Cardiac muscle cell (in vitro differentiated cells and primary cell): ENCODE results near the gene POLDIP3. TPM values are rescaled to one million over a fixed set of nuclear protein-coding genes. Genes with fewer than 3 reads are reported as not detected.

Source experiments
- DNase-seq, 2 donors: peaks; one replicate each; pipeline versions ENCODE4 v3.0.0 to v3.0.0-alpha.2; 2010 to 2017; ENCODE audit warnings: low read depth in 1 of 2, low spot score in 1 of 2
- H3K27ac ChIP-seq: fragments of 200-600 bp; sonication (generic); 2 replicates; pipeline ENCODE4 v1.5.1; 2016
- H3K27me3 ChIP-seq: fragments of 200-600 bp; sonication (generic); 2 replicates; pipeline ENCODE4 v1.6.0; 2016; ENCODE audit warnings: control low read depth
- H3K36me3 ChIP-seq: fragments of 200-600 bp; sonication (generic); 2 replicates; pipeline ENCODE4 v1.5.1; 2016; ENCODE audit warnings: control low read depth
- H3K4me1 ChIP-seq: fragments of 200-600 bp; sonication (generic); 2 replicates; pipeline ENCODE4 v1.8.1; 2017; ENCODE audit warnings: low read depth, mild to moderate bottlenecking, mixed run types
- H3K4me3 ChIP-seq: fragments of 200-600 bp; sonication (generic); 2 replicates; pipeline ENCODE4 v1.5.1; 2016; ENCODE audit warnings: mild to moderate bottlenecking
- H3K9me3 ChIP-seq: fragments of 200-600 bp; sonication (generic); 2 replicates; pipeline ENCODE4 v1.5.1; 2017; ENCODE audit warnings: low read depth, mild to moderate bottlenecking, control low read depth
- polyA plus RNA-seq: library from polyadenylated mRNA; unstranded; fragments of >200 nt; fragmentation: Nextera tagmentation; extraction: Ambion mirVana; gene quantifications from 2 replicates; pipeline ENCODE4 v1.2.1, GENCODE V29; 2016
- total RNA-seq: library from RNA; depleted of rRNA; stranded (reverse); fragments of >200 nt; gene quantifications from 2 replicates; pipeline ENCODE4 v1.2.3, GENCODE V29; 2016
- TF ChIP-seq, protein P1 (sequence below): IDR thresholded peaks from 2 replicates; pipeline ENCODE4 v1.5.1; 2012; ENCODE audit warnings: low read depth, mild to moderate bottlenecking, low read length

The POLDIP3 gene
- total and polyA plus RNA-seq, 2 experiments from 2014 or later = 58.8 to 63.1 TPM

DNA sequence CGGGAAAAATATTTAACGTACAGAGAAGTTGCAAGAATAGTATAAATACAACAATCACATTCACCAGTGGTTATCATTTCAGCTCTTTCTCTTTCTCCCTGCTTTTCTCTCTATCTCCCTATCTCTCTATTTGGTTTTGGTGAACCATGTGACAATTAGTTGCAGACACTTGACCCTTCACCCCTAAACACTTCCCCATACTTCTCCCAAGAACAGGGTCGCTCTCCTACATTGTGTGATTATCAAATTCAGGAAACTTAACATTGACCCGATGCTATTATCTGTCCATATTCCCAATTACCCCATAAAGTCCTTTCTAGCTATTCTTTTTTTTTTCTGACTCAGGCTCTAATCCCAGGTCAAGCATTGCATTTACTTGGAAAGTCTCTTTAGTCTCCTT lies 39.3 kb upstream of the POLDIP3 start:
- TF ChIP-seq, protein P1, sequence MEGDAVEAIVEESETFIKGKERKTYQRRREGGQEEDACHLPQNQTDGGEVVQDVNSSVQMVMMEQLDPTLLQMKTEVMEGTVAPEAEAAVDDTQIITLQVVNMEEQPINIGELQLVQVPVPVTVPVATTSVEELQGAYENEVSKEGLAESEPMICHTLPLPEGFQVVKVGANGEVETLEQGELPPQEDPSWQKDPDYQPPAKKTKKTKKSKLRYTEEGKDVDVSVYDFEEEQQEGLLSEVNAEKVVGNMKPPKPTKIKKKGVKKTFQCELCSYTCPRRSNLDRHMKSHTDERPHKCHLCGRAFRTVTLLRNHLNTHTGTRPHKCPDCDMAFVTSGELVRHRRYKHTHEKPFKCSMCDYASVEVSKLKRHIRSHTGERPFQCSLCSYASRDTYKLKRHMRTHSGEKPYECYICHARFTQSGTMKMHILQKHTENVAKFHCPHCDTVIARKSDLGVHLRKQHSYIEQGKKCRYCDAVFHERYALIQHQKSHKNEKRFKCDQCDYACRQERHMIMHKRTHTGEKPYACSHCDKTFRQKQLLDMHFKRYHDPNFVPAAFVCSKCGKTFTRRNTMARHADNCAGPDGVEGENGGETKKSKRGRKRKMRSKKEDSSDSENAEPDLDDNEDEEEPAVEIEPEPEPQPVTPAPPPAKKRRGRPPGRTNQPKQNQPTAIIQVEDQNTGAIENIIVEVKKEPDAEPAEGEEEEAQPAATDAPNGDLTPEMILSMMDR = no peak
- H3K27me3 ChIP-seq = no peaks in the 10 kb centered on the region
- no peaks in the 10 kb centered on the region for H3K36me3 ChIP-seq
- peak overlapping the region; percentile 78 for H3K27ac ChIP-seq
- no peaks in the 10 kb centered on the region for H3K9me3 ChIP-seq
- peaks cover 13% of the 10 kb centered on the region for H3K4me1 ChIP-seq
- H3K4me3 ChIP-seq = no peak overlapping the region
- DNase-seq = no peak

DNA sequence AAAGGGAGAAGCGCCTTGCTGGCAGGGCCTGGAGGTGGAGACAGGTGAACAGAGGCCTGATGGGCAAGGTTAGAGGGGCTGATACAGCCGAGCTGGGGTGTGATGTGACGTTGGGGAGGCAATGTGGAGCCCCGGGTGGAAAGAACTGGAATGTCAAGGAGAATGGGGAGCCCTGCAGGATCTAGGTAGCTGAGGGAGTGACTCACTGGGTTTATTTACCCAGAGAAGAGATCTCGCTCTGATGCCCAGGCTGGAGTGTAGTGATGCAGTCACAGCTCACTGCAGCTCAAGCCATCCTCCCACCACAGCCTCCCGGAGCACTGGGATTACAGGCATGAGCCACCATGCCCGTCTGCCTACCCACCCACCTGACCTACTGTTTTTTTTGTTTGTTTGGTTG lies 36.5 kb upstream of the POLDIP3 start:
- no peaks in the 10 kb centered on the region for H3K9me3 ChIP-seq

DNA sequence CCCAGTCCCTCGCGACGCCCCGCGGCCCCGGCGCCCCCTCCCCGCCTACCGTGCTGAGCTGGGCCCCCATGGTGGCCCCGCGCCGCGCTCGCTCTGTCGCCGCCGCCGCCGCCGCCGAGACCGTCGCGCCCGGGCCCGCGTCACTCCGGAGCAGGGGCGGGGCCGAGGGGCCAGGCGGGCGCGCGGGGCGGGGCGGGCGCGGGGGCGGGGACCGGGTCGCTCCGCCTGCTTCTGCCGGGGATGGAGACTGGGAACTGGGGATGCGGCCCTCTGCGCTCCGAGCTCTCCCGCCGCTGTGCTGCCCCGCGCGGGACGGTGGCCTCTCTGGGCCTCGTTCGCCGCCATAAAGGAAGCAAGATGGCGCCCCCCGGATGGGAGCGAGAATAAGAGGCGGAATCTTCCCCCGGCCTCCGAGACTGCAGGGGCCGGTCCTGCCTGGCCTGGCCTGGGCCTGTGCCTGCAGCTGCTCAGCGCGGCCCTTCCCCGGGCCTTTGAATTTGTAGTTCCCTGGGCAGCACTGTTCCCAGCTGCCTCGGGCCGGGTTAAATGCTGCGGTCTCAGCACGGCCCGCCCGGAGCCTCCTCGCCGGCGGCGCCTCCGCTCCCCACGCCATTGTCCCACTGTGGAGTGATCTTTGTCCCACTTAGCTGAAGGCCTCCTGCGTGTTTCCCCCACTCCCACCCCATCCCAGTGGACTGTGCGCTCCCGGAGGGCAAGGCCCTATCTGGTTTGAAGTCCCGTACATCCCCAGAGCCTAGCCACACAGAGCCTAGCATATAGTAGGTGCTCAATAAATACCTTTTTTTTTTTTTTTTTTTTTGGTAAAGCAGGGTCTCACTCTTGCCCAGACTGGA lies 34.8 kb upstream of the POLDIP3 start, which contains the start of gene CYB5R3:
CYB5R3 (minus strand) TSS at position 147 of the 854 bp plus-strand sequence; CDS start at position 70, 77 bp downstream.
- Histone ChIP-seq H3K4me1 (peaks cover 46% of the 10 kb centered on the region), H3K27ac (peak within 1 kb of the TSS; percentile 80), H3K27me3 (no peaks in the 10 kb centered on the region), H3K9me3 (no peaks in the 10 kb centered on the region), H3K36me3 (no peaks in the 10 kb centered on the region), H3K4me3 (peak within 1 kb of the TSS; percentile 100)
- DNase-seq = peak; percentile 86 to 92
- TF ChIP-seq, protein P1 = no peak

More for the DNA sequence above, 36.5 kb upstream of the POLDIP3 start:
- Histone ChIP-seq H3K4me1 (peaks cover 35% of the 10 kb centered on the region), H3K36me3 (no peaks in the 10 kb centered on the region), H3K27ac (no peak overlapping the region), H3K27me3 (no peaks in the 10 kb centered on the region), H3K4me3 (no peak overlapping the region)
- no peak for DNase-seq
- TF ChIP-seq, protein P1 = no peak

DNA sequence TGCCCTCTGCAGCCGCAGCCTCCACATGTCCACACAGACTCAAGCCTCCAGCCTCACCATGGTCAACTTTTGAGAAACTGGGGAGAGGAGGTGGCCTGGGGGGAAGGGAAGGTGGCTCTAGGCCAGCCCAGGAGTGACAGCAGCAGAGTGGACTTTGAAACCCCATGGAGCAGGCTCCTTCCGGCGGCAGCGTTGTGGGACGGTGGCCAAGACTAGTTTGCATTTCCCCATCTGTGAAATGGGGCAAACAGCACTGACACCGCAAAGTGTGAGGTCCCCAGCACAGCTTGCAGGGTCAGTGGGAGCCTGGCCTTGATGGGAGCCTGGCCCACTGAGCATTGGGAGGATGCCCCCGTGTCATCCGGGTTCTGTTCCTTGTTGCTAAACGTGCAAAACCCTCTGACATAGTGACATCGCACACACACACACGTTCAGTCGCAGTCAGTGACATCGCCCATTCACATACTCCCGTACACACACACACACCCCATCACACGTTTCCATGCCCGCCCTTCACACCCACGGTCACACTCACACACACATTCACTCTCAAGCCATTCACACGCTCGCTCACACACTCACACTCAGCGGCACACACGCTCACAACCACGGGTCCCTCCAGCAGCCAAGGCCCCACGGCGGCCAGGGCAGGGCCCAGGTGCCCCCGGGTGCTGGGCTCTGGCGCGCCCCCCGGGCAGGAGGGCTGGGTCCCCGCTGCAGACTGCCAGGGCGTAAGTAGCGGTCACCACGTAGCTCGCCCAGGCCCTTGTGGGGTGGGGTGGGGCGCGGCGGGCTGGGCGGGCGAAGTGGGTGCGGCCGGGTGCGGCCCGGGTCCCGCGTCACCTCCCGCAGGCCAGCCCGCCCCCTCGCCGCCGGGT lies 33.9 kb upstream of the POLDIP3 start:
- Histone ChIP-seq H3K27me3 (no peaks in the 10 kb centered on the region), H3K36me3 (no peaks in the 10 kb centered on the region), H3K27ac (peak overlapping the region; percentile 80), H3K4me1 (peaks cover 45% of the 10 kb centered on the region), H3K9me3 (no peaks in the 10 kb centered on the region), H3K4me3 (peak overlapping the region; percentile 100)
- peak in 1 of 2 donors; percentile 45 for DNase-seq
- TF ChIP-seq, protein P1 = no peak

DNA sequence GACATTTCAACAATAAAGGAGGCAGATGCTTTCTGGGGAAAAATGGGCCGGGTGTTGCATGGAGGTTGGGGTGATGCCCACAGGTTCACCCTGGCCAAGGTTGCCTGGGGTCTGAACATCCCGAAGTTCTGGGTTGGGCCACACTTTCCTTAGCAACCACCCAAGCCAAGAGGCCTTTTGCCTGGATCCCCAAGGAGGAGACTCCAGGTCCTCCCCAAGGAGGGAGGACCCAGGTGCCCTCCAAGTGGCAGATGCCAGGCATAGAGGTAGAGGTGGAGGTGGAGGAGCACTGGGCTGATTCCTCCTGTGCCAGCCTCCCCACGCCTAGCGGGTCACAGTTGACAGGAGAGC lies 33.3 kb upstream of the POLDIP3 start:
- Histone ChIP-seq H3K4me1 (peaks cover 50% of the 10 kb centered on the region), H3K4me3 (peak overlapping the region; percentile 100), H3K36me3 (no peaks in the 10 kb centered on the region), H3K9me3 (no peaks in the 10 kb centered on the region), H3K27ac (no peak overlapping the region), H3K27me3 (no peaks in the 10 kb centered on the region)
- DNase-seq = no peak
- TF ChIP-seq, protein P1 = no peak
